Measurements from ENCODE around the gene TMEM256. TPM values are rescaled to one million over a fixed set of nuclear protein-coding genes. Genes with fewer than 3 reads are reported as not detected.
"Not testable (repeated sequence)": the region's sequence is repeated elsewhere in the genome, so short reads cannot be mapped to it uniquely, and the experiment has no call there.

The TMEM256 gene
- total and polyA plus RNA-seq, 4 donors, result 35.0 to 224 (median 87.3) TPM

GRCh38 chr17:7374353-7374752, 29.5 kb downstream of the TMEM256 start:
- intact Hi-C loops (cut with DNase I), result no loop called here
- no peaks in the 10 kb centered on the region for H3K36me3 ChIP-seq (ENCODE audit: control insufficient read depth in 1 of 2, insufficient read depth in 2 of 2, low read length in 1 of 2)
- no peak for ATAC-seq (ENCODE audit: low FRiP score)
- WGBS, 2 donors, result 88 to 92% methylated on average over 2 of the region's 2 CpGs
- no peak for DNase-seq
- H3K27ac ChIP-seq (ENCODE audit: low read depth in 1 of 2, low read length in 2 of 2), result no peak overlapping the region
- no peaks in the 10 kb centered on the region for H3K9me3 ChIP-seq (ENCODE audit: control insufficient read depth, low read length)
- no peaks in the 10 kb centered on the region for H3K4me1 ChIP-seq (ENCODE audit: control insufficient read depth in 1 of 2, insufficient read depth in 2 of 2, low read length in 2 of 2)
- no peak overlapping the region for H3K4me3 ChIP-seq (ENCODE audit: low read length in 2 of 2)
- no peaks in the 10 kb centered on the region for H3K27me3 ChIP-seq (ENCODE audit: control insufficient read depth in 1 of 2, insufficient read depth in 2 of 2, low read length in 1 of 2)

DNA sequence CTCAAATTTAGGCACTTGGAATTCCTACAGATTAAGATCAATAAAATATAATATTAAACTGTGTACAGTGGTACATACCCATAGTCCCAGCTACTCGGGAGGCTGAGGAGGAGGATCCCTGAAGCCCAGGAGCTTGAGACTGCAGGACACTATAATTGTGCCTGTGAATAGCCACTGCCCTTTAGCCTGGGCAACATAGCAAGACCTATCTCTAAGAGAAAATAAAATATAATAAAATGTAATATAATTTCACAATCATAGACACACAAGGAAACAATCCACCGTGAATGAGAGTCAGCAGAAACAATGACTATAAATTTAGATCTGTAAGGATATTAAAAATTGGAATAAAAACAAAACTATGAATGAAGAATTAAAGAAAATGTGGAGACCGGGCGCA, 33.0 kb downstream of the TMEM256 start:
- Histone ChIP-seq H3K4me3 (ENCODE audit: low read length in 2 of 2) (no peak overlapping the region), H3K27ac (ENCODE audit: low read depth in 1 of 2, low read length in 2 of 2) (no peak overlapping the region), H3K27me3 (ENCODE audit: control insufficient read depth in 1 of 2, insufficient read depth in 2 of 2, low read length in 1 of 2) (no peaks in the 10 kb centered on the region), H3K36me3 (ENCODE audit: control insufficient read depth in 1 of 2, insufficient read depth in 2 of 2, low read length in 1 of 2) (no peaks in the 10 kb centered on the region), H3K4me1 (ENCODE audit: control insufficient read depth in 1 of 2, insufficient read depth in 2 of 2, low read length in 2 of 2) (no peaks in the 10 kb centered on the region), H3K9me3 (ENCODE audit: control insufficient read depth, low read length) (no peaks in the 10 kb centered on the region)
- DNase-seq (no peak), ATAC-seq (ENCODE audit: low FRiP score) (no peak)
- intact Hi-C loops (cut with DNase I), result no loop called here
- 82 to 84% methylated on average over 4 of the region's 4 CpGs for WGBS, 2 donors

DNA sequence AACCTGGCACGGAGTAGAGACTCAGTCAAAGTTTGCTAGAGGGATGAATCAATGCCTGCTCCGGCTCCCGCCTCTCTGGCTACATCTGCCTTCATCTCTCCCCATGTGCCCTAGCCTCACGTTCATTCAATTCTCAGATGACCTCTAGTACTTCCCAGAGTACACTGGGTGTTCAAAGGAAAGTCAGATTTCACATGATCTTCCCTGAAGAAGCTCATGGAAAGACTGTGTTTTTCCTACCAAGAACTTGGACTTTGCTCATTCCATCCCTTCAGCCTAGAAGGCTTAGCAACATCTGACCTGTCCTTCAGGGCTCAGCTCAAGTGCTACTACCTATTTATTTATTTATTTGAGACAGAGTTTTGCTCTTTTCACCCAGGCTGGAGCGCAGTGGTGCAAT, 34.1 kb downstream of the TMEM256 start:
- no peak for ATAC-seq (ENCODE audit: low FRiP score)
- Histone ChIP-seq H3K27ac (ENCODE audit: low read depth in 1 of 2, low read length in 2 of 2) (no peak overlapping the region), H3K36me3 (ENCODE audit: control insufficient read depth in 1 of 2, insufficient read depth in 2 of 2, low read length in 1 of 2) (no peaks in the 10 kb centered on the region), H3K9me3 (ENCODE audit: control insufficient read depth, low read length) (no peaks in the 10 kb centered on the region), H3K4me3 (ENCODE audit: low read length in 2 of 2) (no peak overlapping the region), H3K4me1 (ENCODE audit: control insufficient read depth in 1 of 2, insufficient read depth in 2 of 2, low read length in 2 of 2) (no peaks in the 10 kb centered on the region), H3K27me3 (ENCODE audit: control insufficient read depth in 1 of 2, insufficient read depth in 2 of 2, low read length in 1 of 2) (no peaks in the 10 kb centered on the region)
- intact Hi-C loops (cut with DNase I), result no loop called here
- DNase-seq, result no peak
- 87 to 88% methylated on average over 5 of the region's 5 CpGs for WGBS, 2 donors

- ATAC-seq (ENCODE audit: low FRiP score); H3K4me3 ChIP-seq (ENCODE audit: low read length in 2 of 2); H3K36me3 ChIP-seq (ENCODE audit: control insufficient read depth in 1 of 2, insufficient read depth in 2 of 2, low read length in 1 of 2); H3K27me3 ChIP-seq (ENCODE audit: control insufficient read depth in 1 of 2, insufficient read depth in 2 of 2, low read length in 1 of 2); intact Hi-C loops (cut with DNase I); H3K4me1 ChIP-seq (ENCODE audit: control insufficient read depth in 1 of 2, insufficient read depth in 2 of 2, low read length in 2 of 2); H3K9me3 ChIP-seq (ENCODE audit: control insufficient read depth, low read length); DNase-seq; H3K27ac ChIP-seq (ENCODE audit: low read depth in 1 of 2, low read length in 2 of 2): not testable (repeated sequence)
- 92% methylated on average over 5 of the region's 5 CpGs for WGBS, 2 donors
Observed at GRCh38 chr17:7368599-7368994, 35.3 kb downstream of the TMEM256 start.

DNA sequence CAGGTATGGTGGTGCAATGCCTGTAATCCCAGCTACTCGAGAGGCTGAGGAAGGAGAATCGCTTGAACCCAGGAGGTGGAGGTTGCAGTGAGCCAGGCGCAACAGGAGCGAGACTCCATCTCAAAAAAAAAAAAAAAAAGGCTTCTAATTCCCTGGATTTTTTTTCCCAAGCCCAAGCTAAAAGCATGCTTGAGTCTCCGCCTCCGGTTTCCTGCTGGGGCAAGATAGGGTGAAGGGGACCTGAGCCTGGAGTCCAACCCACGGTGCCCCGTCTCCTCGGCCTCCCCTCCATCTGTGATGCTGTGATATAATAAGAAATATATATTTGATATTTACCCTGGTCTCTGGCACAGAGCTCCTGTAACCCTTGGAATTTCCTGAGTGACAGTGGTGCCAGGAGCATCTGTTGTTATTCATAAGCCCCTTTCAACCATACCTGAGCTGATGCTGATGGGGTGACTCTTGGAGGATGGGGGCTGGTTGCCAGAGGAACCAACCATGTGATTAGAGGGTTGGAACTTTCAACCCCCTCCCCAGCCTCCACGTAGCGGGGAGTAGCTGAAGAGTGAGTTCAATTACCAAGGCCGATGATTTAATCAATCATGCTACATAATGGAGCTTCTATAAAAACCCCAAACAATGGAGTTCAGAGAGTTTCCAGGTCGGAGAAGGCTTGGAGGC, 35.8 kb downstream of the TMEM256 start:
- no peaks in the 10 kb centered on the region for H3K4me1 ChIP-seq (ENCODE audit: control insufficient read depth in 1 of 2, insufficient read depth in 2 of 2, low read length in 2 of 2)
- intact Hi-C loops (cut with DNase I), result no loop called here
- H3K4me3 ChIP-seq (ENCODE audit: low read length in 2 of 2), result no peak overlapping the region
- WGBS, 2 donors, result 60 to 62% methylated on average over 13 of the region's 13 CpGs
- DNase-seq, result no peak
- no peaks in the 10 kb centered on the region for H3K36me3 ChIP-seq (ENCODE audit: control insufficient read depth in 1 of 2, insufficient read depth in 2 of 2, low read length in 1 of 2)
- ATAC-seq (ENCODE audit: low FRiP score), result no peak
- H3K27me3 ChIP-seq (ENCODE audit: control insufficient read depth in 1 of 2, insufficient read depth in 2 of 2, low read length in 1 of 2), result no peaks in the 10 kb centered on the region
- H3K9me3 ChIP-seq (ENCODE audit: control insufficient read depth, low read length), result no peaks in the 10 kb centered on the region
- H3K27ac ChIP-seq (ENCODE audit: low read depth in 1 of 2, low read length in 2 of 2), result no peak overlapping the region

DNA sequence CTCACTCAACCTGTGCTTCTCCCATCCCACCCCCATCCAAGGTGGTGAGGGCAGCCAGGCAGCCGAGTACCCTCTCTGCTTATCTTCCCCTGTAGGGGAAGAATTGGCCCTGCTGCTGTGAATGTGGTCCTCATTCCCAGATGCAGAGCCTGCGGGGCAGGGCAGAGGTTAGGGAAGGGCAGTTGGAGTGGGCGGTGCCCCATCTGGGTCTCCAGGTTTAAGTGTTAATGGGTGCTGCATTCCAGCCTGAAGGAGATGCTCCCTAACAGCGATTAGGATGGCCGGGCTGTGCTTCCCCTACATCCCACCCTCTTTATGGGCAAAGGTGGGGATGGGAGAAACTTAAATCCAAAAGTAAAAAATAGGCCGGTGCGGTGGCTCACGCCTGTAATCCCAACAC, 36.8 kb downstream of the TMEM256 start:
- DNase-seq (no peak), ATAC-seq (ENCODE audit: low FRiP score) (no peak)
- H3K9me3 ChIP-seq (ENCODE audit: control insufficient read depth, low read length), result no peaks in the 10 kb centered on the region
- no peaks in the 10 kb centered on the region for H3K4me1 ChIP-seq (ENCODE audit: control insufficient read depth in 1 of 2, insufficient read depth in 2 of 2, low read length in 2 of 2)
- H3K36me3 ChIP-seq (ENCODE audit: control insufficient read depth in 1 of 2, insufficient read depth in 2 of 2, low read length in 1 of 2), result no peaks in the 10 kb centered on the region
- no peaks in the 10 kb centered on the region for H3K27me3 ChIP-seq (ENCODE audit: control insufficient read depth in 1 of 2, insufficient read depth in 2 of 2, low read length in 1 of 2)
- intact Hi-C loops (cut with DNase I), result no loop called here
- H3K27ac ChIP-seq (ENCODE audit: low read depth in 1 of 2, low read length in 2 of 2), result no peak overlapping the region
- WGBS, 2 donors, result 84 to 88% methylated on average over 8 of the region's 8 CpGs
- no peak overlapping the region for H3K4me3 ChIP-seq (ENCODE audit: low read length in 2 of 2)

GRCh38 chr17:7365963-7366362, 37.9 kb downstream of the TMEM256 start:
- H3K36me3 ChIP-seq (ENCODE audit: control insufficient read depth in 1 of 2, insufficient read depth in 2 of 2, low read length in 1 of 2); ATAC-seq (ENCODE audit: low FRiP score); H3K9me3 ChIP-seq (ENCODE audit: control insufficient read depth, low read length); intact Hi-C loops (cut with DNase I); DNase-seq; H3K27me3 ChIP-seq (ENCODE audit: control insufficient read depth in 1 of 2, insufficient read depth in 2 of 2, low read length in 1 of 2); H3K4me1 ChIP-seq (ENCODE audit: control insufficient read depth in 1 of 2, insufficient read depth in 2 of 2, low read length in 2 of 2); H3K27ac ChIP-seq (ENCODE audit: low read depth in 1 of 2, low read length in 2 of 2); H3K4me3 ChIP-seq (ENCODE audit: low read length in 2 of 2): not testable (repeated sequence)
- 88% methylated on average over 6 of the region's 7 CpGs for WGBS, 2 donors

- intact Hi-C loops (cut with DNase I), result no loop called here
- Histone ChIP-seq H3K27me3 (ENCODE audit: control insufficient read depth in 1 of 2, insufficient read depth in 2 of 2, low read length in 1 of 2) (no peaks in the 10 kb centered on the region), H3K36me3 (ENCODE audit: control insufficient read depth in 1 of 2, insufficient read depth in 2 of 2, low read length in 1 of 2) (no peaks in the 10 kb centered on the region), H3K4me1 (ENCODE audit: control insufficient read depth in 1 of 2, insufficient read depth in 2 of 2, low read length in 2 of 2) (no peaks in the 10 kb centered on the region), H3K4me3 (ENCODE audit: low read length in 2 of 2) (no peak overlapping the region), H3K27ac (ENCODE audit: low read depth in 1 of 2, low read length in 2 of 2) (no peak overlapping the region), H3K9me3 (ENCODE audit: control insufficient read depth, low read length) (no peaks in the 10 kb centered on the region)
- 93 to 96% methylated on average over 6 of the region's 6 CpGs for WGBS, 2 donors
- DNase-seq, result no peak
- no peak for ATAC-seq (ENCODE audit: low FRiP score)
Observed at GRCh38 chr17:7363311-7363710, 40.6 kb downstream of the TMEM256 start.

GRCh38 chr17:7361906-7362305, 42.0 kb downstream of the TMEM256 start:
- H3K4me3 ChIP-seq (ENCODE audit: low read length in 2 of 2), result no peak overlapping the region
- no peaks in the 10 kb centered on the region for H3K9me3 ChIP-seq (ENCODE audit: control insufficient read depth, low read length)
- intact Hi-C loops (cut with DNase I), result no loop called here
- 64 to 65% methylated on average over 3 of the region's 3 CpGs for WGBS, 2 donors
- DNase-seq (no peak), ATAC-seq (ENCODE audit: low FRiP score) (no peak)
- no peaks in the 10 kb centered on the region for H3K27me3 ChIP-seq (ENCODE audit: control insufficient read depth in 1 of 2, insufficient read depth in 2 of 2, low read length in 1 of 2)
- H3K4me1 ChIP-seq (ENCODE audit: control insufficient read depth in 1 of 2, insufficient read depth in 2 of 2, low read length in 2 of 2), result no peaks in the 10 kb centered on the region
- no peaks in the 10 kb centered on the region for H3K36me3 ChIP-seq (ENCODE audit: control insufficient read depth in 1 of 2, insufficient read depth in 2 of 2, low read length in 1 of 2)
- no peak overlapping the region for H3K27ac ChIP-seq (ENCODE audit: low read depth in 1 of 2, low read length in 2 of 2)

Measured in aorta (tissue), 5 donors.